OCI-LY1 (cell line): Measurements from ENCODE around the gene AFAP1.

Experiments used
- CTCF ChIP-seq: fragments of 200-600 bp; sonication (generic), shearing (Covaris generic); IDR thresholded peaks from 2 replicates; pipeline ENCODE4 v1.5.1; 2017; ENCODE audit warnings: mild to moderate bottlenecking, antibody characterized with exemption, low read length, moderate library complexity, mixed read lengths
- EZH2 ChIP-seq: fragments of 200-600 bp; sonication (generic), shearing (Covaris generic); IDR thresholded peaks from 2 replicates; pipeline ENCODE4 v1.8.0; 2017; ENCODE audit warnings: borderline replicate concordance, mixed run types, mild to moderate bottlenecking, antibody characterized with exemption, low read length, moderate library complexity, mixed read lengths

- TF ChIP-seq CTCF, result no peak
- TF ChIP-seq EZH2, result no peak
Observed at GRCh38 chr4:7939377-7940108, at the start of gene AFAP1.
